Transverse colon (tissue), 4 donors: ENCODE data around the gene INMT.
"Not testable (repeated sequence)": the region's sequence is repeated elsewhere in the genome, so short reads cannot be mapped to it uniquely, and the experiment has no call there.

Experiments used
- EP300 ChIP-seq: sonication (generic); formaldehyde crosslinking; IDR thresholded peaks from one replicate; pipeline ENCODE4 v1.6.1; 2017; ENCODE audit warnings: antibody characterized with exemption, low read depth
- POLR2A ChIP-seq: fragments of 450-650 bp; IDR thresholded peaks from one replicate; pipeline ENCODE4 v1.6.1; 2016; ENCODE audit warnings: antibody characterized with exemption, mild to moderate bottlenecking, moderate library complexity
- POLR2AphosphoS5 ChIP-seq, 3 donors: sonication (generic); formaldehyde crosslinking; IDR thresholded peaks; one replicate each; pipeline ENCODE4 v1.6.1; 2016; ENCODE audit warnings: antibody characterized with exemption in 3 of 3
- TF ChIP-seq, protein P1 (sequence below), 5 experiments: fragments of 200-600 bp in 3 of 5; fragments of 450-650 bp in 2 of 5; sonication (generic) in 3 of 5; IDR thresholded peaks; 1 replicate in 2 of 5; 2 replicates in 3 of 5; pipeline ENCODE4 v1.5.1; 2016 to 2017; ENCODE audit warnings: antibody characterized with exemption in 5 of 5, inconsistent platforms in 3 of 5, mild to moderate bottlenecking in 2 of 5, moderate library complexity in 1 of 5

DNA sequence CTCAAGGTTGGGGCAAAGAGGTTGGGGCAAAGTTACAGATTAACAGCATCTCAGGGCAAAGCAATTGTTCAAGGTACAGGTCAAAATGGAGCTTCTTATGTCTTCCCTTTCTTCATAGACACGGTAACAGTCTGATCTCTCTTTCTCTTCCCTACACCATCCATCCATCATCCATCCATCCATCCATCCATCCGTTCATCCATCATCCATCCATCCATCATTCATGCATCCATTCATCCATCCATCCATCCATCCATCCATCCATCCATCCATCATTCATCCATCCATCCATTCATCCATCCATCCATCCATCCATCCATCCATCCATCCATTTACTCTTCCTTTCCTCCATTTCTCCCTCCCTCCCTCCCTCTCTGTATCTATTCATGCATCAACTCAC, 32.5 kb upstream of the INMT start:
- not testable (repeated sequence) for TF ChIP-seq POLR2A; POLR2AphosphoS5 (IDR thresholded peaks at IDR 0.05); EP300
- TF ChIP-seq, protein P1, sequence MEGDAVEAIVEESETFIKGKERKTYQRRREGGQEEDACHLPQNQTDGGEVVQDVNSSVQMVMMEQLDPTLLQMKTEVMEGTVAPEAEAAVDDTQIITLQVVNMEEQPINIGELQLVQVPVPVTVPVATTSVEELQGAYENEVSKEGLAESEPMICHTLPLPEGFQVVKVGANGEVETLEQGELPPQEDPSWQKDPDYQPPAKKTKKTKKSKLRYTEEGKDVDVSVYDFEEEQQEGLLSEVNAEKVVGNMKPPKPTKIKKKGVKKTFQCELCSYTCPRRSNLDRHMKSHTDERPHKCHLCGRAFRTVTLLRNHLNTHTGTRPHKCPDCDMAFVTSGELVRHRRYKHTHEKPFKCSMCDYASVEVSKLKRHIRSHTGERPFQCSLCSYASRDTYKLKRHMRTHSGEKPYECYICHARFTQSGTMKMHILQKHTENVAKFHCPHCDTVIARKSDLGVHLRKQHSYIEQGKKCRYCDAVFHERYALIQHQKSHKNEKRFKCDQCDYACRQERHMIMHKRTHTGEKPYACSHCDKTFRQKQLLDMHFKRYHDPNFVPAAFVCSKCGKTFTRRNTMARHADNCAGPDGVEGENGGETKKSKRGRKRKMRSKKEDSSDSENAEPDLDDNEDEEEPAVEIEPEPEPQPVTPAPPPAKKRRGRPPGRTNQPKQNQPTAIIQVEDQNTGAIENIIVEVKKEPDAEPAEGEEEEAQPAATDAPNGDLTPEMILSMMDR (IDR thresholded peaks at IDR 0.05) = not testable (repeated sequence)
